Stimulated activated CD4-positive, alpha-beta T cell treated with anti-CD3 and anti-CD28 coated beads, TNF-alpha, amount 100 ng/mL, for 4 hours (primary cell): Measurements from ENCODE around the gene KAZN.

Source experiments
- DNase-seq, 3 experiments: peaks; one replicate each; pipeline ENCODE4 v3.0.0-alpha.2; 2020; ENCODE audit warnings: low read depth in 3 of 3

The KAZN gene

DNA sequence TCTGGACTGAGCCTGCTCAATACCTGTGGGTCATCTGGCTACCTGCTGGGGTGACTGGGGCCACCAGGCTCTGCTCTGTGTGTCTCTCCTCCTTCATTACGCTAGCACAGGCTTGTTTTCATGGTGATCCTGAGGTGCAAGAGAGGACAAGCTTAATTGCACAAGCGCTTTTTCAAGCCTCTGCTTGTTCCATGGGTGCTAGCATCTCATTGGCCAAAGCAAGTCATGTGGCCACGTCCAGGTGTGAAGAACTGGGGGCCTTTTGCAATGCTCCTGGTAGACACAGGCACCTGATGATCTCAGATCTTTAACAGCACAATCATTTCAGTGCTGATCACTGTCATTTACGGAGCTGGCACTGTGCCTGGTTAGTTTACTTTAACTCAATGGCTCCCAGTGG is 114.6 kb downstream of the KAZN start:
- DNase-seq, result no peak

DNA sequence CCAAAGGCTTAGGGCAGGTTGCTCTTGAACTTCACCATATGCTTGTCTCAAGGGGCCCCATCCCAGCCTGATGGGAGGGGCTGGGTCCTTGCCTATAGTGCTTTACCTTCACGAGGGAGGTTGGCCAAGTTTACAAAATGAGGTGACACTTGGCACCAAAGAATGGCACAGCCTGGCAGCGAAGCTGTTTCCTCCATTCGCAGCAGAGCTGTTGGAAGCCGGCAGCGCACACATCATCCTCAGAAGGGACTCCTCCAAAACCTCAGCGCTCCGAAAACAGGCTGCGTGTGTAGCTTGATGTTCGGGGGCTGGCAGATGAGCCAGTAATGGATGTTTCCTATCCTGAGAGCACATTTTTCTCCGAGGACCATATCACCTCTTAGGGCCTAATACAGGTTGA is 116.8 kb downstream of the KAZN start:
- no peak for DNase-seq

DNA sequence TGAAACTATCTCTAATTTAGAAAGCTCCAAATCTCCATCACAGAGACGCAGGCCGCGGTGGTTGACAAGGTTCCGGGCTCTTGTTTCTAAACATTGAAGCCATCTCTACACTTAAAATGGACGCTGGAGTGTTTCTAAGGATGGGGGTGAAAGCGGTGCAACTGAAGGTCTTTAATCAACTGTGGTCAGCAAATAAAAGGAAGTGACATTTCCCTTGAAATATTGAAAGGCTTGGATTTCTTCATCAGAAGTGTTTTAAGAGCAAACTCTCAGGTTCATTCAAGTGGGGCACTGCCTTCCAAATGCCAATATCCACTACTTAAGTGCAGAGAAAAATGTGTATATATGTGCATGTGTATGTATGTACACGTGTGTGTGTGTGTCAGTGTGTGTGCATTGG is 117.3 kb downstream of the KAZN start:
- no peak for DNase-seq

GRCh38 chr1:14716474-14716873 is 118.0 kb downstream of the KAZN start:
- no peak for DNase-seq

DNA sequence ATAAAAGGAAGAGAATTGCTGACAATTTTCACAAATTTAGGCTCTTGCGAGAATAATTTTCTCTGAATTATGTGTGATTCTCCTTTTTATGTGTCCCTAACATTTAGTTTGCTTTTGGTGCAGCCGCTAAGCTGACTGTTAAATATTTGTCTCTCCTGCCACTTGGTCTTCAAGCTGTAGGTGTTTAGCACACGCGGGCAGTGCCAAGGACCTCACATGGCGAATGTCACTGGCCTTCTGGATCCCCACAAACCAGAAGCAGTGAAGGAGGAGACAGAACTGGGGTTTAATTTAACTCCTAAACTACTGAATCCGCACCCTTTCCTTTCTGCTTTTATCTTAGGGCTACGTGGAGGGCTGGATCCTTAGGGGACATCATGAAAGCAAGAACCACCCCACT is 120.0 kb downstream of the KAZN start:
- DNase-seq, result no peak

DNA sequence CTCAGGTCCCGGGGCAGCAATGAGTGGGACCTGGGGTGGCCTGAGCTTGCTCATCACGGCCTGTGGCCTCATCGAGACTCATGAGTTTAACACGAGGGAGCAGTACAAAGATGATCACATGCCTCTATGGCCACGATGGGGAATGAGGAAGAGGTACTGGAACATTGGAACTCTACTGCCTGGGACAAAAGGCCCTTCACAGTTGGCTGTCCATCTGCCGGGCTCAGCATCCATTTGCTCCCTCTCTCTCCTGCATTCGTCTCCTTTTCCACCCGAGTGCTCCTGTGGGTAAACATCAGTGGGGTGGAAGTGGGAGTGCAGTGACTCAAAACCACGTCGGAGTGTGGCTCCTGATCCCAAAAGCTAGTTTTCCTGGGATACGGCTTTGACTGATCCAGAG is 124.9 kb downstream of the KAZN start:
- DNase-seq, result no peak

- DNase-seq, result no peak
Observed at GRCh38 chr1:14724246-14724645, 125.8 kb downstream of the KAZN start.

- DNase-seq, result no peak
Observed at GRCh38 chr1:14724678-14725077, 126.2 kb downstream of the KAZN start.

DNA sequence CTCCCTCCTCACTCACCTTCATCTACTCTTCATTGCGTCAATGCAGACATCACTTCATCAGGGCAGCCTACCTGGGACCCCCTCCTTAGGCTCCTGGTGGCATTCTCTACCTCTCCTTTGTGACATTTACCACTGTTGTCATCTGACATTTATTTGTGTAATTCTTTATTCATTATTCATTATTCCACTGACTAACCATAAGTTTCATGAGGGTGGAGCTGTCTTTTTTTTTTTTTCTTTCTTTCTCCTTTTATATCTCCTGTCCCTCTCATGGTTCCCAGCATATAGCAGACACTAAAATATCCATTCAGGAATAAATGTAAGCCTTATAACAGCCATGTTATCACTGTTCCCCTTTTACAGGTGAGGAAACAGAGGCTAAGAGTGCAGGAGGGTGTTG is 126.8 kb downstream of the KAZN start:
- no peak for DNase-seq

DNA sequence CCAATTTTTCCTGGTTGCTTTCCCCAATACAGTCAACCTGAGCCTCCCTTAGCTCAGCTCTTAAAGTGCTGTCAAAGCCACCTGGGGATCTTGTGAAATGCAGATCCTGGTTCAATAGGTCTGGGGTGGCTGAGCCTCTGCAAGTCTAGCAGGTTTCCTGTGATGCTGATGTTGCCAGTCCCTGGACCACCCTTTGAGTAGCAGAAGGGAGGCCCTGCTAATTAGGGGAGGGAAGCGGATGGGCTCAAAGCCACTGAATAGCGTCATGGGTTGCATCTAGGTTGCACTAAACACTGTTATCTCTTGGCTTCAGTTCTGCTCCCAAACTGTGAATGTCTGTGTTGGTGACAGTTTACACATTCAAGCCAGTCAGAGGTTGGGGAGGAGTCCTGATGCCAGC is 127.2 kb downstream of the KAZN start:
- DNase-seq, result no peak

- DNase-seq, result no peak
Observed at GRCh38 chr1:14726606-14727005, 128.1 kb downstream of the KAZN start.

GRCh38 chr1:14728516-14728915 is 130.0 kb downstream of the KAZN start:
- no peak for DNase-seq

DNA sequence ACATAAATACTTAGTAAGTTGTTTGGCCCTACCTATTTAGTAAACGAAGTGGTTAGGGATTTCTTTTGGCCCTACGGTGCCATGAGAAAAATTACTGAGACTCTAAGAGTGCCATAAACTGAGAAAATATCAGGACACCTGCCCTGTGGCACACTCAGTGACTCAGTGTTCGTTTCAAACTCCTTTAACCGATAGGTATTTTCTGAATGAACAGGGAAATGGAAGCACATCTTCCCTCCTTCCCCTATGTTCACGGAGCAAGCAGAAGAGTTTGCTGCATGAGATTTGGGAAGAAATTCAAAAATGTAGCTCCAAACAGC is 134.2 kb downstream of the KAZN start:
- no peak for DNase-seq

DNA sequence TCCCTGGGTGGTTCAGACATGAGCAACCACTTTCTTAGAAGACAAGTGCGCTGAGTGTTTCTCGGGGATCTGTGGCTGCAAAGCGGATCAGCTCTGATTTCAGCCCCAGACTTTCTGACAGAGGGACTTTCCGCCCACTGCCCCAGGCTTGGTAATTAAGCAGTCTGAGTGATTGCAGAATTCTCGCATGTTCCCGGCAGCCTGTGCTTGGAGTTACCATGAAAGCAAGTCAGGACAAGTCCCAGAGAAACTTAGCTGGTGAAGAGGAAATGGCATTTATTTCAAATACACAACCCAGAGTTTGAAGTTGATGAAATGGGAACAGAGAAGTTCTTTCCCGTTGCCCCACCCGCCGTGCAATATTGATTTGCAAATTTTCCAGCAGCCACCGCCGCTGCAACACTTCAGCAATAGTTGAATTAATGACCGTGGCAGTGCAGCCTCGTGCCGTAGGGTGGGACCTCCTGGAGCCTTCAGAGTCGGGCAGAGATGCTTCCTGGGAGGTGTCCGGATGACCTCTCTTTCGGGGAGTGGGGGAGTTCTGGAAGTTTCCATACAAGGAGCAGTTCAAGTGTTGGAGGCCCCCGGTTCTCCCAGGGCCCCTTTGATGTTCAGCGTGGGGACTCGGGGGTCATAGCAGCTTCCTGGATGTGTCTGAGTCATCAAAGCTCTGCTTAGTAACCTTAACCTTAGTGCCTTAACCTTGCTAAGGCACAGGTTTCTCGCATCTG is 134.7 kb downstream of the KAZN start:
- no peak for DNase-seq

GRCh38 chr1:14733779-14734140 is 135.3 kb downstream of the KAZN start:
- no peak for DNase-seq

- DNase-seq, result no peak
Observed at GRCh38 chr1:14735841-14736240, 137.4 kb downstream of the KAZN start.

GRCh38 chr1:14737561-14738094 is 139.1 kb downstream of the KAZN start:
- no peak for DNase-seq

DNA sequence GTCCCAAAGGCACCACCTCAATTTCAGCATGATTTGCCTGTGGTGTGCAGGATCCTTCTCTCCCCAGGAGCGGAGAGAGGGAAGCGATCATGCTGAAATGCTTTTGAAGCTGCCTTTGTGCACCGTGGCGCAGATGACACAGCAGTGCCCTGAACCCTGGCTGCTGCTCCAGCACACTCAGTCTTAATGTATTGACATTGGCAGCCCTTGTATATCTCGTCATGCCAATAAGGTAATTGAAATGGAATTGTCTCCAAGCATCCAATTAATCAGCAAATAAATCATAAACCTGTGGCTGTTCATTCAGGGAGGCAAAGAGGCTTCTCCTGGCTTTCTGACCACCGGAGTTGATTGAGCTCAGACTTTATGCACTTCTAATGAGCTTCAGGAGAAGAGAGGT is 139.8 kb downstream of the KAZN start:
- DNase-seq, result no peak

DNA sequence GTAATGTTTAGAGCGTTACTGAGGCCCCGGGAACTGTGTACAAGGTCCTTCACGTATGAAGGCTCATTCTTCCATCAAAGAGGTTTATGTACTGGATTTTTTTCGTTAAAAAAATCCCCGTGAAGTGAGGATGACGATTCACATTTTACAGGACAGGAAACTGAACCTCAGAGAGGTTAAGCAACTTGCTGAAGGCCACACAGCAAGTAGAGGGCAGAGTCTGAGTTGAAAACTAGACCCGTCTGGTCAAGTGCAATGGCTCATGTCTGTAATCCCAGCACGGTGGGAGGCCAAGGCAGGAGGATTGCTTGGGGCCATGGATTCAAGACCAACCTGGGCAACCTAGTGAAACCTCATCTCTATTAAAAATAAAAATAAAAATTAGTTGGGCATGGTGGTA is 140.2 kb downstream of the KAZN start:
- no peak for DNase-seq

- DNase-seq, result no peak
Observed at GRCh38 chr1:14739082-14739832, 140.8 kb downstream of the KAZN start.

DNA sequence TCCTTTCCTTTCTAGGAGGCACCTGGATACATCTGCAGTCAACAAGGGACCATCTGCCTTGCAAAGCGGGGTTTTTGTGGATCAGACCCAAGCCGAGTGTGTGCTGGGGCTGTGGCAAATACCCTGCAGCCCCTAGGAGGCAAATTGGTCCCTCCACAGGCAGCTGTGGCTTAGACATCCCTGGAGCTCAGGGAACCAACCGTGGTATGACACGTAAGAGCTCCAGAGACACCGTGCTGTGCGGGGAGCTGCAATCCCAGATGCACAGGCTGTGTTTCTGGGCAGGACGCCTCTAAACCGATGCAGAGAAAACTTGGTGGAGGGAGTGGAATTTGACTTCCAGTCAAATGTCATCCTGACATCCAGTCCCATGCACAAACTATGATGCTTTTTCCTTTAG is 141.5 kb downstream of the KAZN start:
- DNase-seq, result no peak

- DNase-seq, result no peak
Observed at GRCh38 chr1:14741082-14741481, 142.6 kb downstream of the KAZN start.

DNA sequence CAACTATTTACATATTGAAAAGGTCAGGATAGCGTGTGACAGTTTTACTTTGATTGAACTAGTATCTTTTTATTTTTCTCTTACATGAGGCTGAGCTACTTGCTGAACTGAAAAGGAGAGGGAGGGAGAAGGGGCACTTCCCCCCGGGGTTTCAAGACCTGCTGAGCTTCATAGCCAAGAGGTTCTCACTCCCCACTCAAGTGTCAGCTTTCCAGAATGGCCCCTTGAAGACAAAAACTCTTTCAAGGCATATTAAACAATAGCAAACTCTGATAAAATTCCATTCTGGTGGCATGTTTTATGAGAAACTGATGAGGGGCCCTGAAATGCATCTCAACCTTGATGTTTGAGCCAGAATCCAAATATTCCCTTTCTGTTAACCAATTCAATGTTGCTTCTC is 143.0 kb downstream of the KAZN start:
- DNase-seq, result no peak
